Measurements from ENCODE around the gene EFNB3.

Gene EFNB3

DNA sequence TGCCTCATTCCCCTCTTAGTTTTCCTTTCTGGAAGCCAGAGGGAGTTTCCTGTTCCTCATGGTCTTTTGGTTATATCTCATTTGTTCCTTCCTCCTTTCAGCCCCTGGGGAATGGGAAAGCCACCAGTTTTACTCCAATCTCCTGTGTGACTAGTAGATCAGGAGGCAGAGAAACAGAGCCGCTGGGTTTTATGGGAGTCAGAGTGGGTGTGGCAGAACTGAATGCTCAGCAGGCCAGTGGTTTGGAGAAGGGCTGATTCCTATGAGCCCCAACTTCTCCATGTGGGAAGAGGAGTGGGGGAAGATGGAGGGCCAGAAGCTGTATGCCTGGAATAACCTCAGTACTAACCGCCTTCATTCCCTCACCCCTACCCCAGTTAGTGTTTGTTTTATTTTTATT lies 16.6 kb downstream of the EFNB3 start:
- TF ChIP-seq TCF4 (CRISPR knock-in tag; IDR thresholded peaks at IDR 0.05; ENCODE audit: borderline replicate concordance) (no peak), ARNTL (CRISPR knock-in tag; IDR thresholded peaks at IDR 0.05; ENCODE audit: borderline replicate concordance, low read depth) (no peak), ZC3H10 (CRISPR knock-in tag; IDR thresholded peaks at IDR 0.05) (no peak)
- TF ChIP-seq, protein P1, sequence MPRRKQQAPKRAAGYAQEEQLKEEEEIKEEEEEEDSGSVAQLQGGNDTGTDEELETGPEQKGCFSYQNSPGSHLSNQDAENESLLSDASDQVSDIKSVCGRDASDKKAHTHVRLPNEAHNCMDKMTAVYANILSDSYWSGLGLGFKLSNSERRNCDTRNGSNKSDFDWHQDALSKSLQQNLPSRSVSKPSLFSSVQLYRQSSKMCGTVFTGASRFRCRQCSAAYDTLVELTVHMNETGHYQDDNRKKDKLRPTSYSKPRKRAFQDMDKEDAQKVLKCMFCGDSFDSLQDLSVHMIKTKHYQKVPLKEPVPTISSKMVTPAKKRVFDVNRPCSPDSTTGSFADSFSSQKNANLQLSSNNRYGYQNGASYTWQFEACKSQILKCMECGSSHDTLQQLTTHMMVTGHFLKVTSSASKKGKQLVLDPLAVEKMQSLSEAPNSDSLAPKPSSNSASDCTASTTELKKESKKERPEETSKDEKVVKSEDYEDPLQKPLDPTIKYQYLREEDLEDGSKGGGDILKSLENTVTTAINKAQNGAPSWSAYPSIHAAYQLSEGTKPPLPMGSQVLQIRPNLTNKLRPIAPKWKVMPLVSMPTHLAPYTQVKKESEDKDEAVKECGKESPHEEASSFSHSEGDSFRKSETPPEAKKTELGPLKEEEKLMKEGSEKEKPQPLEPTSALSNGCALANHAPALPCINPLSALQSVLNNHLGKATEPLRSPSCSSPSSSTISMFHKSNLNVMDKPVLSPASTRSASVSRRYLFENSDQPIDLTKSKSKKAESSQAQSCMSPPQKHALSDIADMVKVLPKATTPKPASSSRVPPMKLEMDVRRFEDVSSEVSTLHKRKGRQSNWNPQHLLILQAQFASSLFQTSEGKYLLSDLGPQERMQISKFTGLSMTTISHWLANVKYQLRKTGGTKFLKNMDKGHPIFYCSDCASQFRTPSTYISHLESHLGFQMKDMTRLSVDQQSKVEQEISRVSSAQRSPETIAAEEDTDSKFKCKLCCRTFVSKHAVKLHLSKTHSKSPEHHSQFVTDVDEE (CRISPR knock-in tag; IDR thresholded peaks at IDR 0.05) = no peak
- no peak for ATAC-seq

DNA sequence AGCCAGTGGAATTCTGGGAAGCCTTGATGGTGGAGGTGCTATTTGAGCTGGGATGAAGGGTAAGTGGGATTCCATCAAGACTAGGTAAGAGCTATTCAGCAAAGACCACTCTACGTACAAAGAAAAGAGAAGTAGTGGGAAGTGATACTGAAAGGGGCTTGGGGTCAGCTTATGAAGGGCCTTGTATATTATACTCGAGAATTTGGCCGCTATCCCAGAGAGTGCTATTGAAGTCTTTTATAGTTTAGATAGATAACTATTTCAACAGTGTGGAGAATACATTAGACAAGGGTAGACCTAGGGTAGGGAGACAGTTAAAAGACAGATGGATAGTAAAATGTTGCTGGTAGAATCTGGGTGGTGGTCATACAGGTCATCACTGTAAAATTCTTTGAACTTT lies 22.9 kb downstream of the EFNB3 start:
- ATAC-seq = no peak
- TF ChIP-seq ZNF565 (CRISPR knock-in tag; conservative IDR thresholded peaks at IDR 0.05; ENCODE audit: low read depth) = no peak
- no peak for TF ChIP-seq ZFP3 (CRISPR knock-in tag; IDR thresholded peaks at IDR 0.05)
- TF ChIP-seq, protein P2, sequence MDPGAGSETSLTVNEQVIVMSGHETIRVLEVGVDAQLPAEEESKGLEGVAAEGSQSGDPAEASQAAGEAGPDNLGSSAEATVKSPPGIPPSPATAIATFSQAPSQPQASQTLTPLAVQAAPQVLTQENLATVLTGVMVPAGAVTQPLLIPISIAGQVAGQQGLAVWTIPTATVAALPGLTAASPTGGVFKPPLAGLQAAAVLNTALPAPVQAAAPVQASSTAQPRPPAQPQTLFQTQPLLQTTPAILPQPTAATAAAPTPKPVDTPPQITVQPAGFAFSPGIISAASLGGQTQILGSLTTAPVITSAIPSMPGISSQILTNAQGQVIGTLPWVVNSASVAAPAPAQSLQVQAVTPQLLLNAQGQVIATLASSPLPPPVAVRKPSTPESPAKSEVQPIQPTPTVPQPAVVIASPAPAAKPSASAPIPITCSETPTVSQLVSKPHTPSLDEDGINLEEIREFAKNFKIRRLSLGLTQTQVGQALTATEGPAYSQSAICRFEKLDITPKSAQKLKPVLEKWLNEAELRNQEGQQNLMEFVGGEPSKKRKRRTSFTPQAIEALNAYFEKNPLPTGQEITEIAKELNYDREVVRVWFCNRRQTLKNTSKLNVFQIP (CRISPR knock-in tag; IDR thresholded peaks at IDR 0.05; ENCODE audit: borderline replicate concordance, low read depth) = no peak
- TF ChIP-seq ZNF8 (CRISPR knock-in tag; IDR thresholded peaks at IDR 0.05) = no peak
- no peak for TF ChIP-seq ZC3H10 (CRISPR knock-in tag; IDR thresholded peaks at IDR 0.05)
- TF ChIP-seq, protein P1 (CRISPR knock-in tag; IDR thresholded peaks at IDR 0.05) = no peak
- TF ChIP-seq ISL1 (CRISPR knock-in tag; IDR thresholded peaks at IDR 0.05) = no peak

DNA sequence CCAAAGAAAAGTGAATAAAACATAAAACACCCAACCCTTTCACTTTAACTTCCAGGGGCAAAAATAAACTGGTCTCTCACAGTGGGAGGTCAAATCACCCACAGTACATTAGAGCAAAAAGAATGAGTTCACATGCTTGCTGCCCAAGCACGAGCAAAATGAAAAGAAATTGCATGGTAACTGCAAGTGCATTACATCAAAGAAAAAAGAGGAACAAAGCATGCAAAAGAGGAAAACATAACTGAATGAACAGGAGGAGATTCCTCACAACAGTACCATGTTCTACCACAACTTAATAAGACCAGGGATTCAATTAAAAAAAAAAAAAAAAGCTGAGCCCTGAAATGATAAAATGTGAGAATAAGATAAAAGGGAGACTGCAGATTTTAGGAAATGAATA lies 24.8 kb downstream of the EFNB3 start:
- ATAC-seq = no peak

More for the DNA sequence above, 24.8 kb downstream of the EFNB3 start:
- TF ChIP-seq ARNTL (CRISPR knock-in tag; IDR thresholded peaks at IDR 0.05; ENCODE audit: borderline replicate concordance, low read depth) (no peak), ISL1 (CRISPR knock-in tag; IDR thresholded peaks at IDR 0.05) (no peak), OSR1 (CRISPR knock-in tag; IDR thresholded peaks at IDR 0.05) (no peak), ZFP3 (CRISPR knock-in tag; IDR thresholded peaks at IDR 0.05) (no peak), RARB (CRISPR knock-in tag; IDR thresholded peaks at IDR 0.05) (no peak), ZNF70 (CRISPR knock-in tag; IDR thresholded peaks at IDR 0.05) (no peak), ZNF565 (CRISPR knock-in tag; conservative IDR thresholded peaks at IDR 0.05; ENCODE audit: low read depth) (no peak), TCF4 (CRISPR knock-in tag; IDR thresholded peaks at IDR 0.05; ENCODE audit: borderline replicate concordance) (no peak), TOX (CRISPR knock-in tag; IDR thresholded peaks at IDR 0.05; ENCODE audit: borderline replicate concordance) (no peak), SNAI2 (CRISPR knock-in tag; IDR thresholded peaks at IDR 0.05) (no peak), ZC3H10 (CRISPR knock-in tag; IDR thresholded peaks at IDR 0.05) (no peak), ESRRG (CRISPR knock-in tag; IDR thresholded peaks at IDR 0.05) (no peak), CSDC2 (CRISPR knock-in tag; IDR thresholded peaks at IDR 0.05) (no peak), BACH2 (CRISPR knock-in tag; IDR thresholded peaks at IDR 0.05; ENCODE audit: borderline replicate concordance) (no peak)
- TF ChIP-seq, protein P3, sequence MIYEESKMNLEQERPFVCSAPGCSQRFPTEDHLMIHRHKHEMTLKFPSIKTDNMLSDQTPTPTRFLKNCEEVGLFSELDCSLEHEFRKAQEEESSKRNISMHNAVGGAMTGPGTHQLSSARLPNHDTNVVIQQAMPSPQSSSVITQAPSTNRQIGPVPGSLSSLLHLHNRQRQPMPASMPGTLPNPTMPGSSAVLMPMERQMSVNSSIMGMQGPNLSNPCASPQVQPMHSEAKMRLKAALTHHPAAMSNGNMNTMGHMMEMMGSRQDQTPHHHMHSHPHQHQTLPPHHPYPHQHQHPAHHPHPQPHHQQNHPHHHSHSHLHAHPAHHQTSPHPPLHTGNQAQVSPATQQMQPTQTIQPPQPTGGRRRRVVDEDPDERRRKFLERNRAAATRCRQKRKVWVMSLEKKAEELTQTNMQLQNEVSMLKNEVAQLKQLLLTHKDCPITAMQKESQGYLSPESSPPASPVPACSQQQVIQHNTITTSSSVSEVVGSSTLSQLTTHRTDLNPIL (CRISPR knock-in tag; IDR thresholded peaks at IDR 0.05; ENCODE audit: low read depth) = no peak
- TF ChIP-seq, protein P1 (CRISPR knock-in tag; IDR thresholded peaks at IDR 0.05) = no peak
- TF ChIP-seq, protein P4, sequence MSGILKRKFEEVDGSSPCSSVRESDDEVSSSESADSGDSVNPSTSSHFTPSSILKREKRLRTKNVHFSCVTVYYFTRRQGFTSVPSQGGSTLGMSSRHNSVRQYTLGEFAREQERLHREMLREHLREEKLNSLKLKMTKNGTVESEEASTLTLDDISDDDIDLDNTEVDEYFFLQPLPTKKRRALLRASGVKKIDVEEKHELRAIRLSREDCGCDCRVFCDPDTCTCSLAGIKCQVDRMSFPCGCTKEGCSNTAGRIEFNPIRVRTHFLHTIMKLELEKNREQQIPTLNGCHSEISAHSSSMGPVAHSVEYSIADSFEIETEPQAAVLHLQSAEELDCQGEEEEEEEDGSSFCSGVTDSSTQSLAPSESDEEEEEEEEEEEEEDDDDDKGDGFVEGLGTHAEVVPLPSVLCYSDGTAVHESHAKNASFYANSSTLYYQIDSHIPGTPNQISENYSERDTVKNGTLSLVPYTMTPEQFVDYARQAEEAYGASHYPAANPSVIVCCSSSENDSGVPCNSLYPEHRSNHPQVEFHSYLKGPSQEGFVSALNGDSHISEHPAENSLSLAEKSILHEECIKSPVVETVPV (CRISPR knock-in tag; IDR thresholded peaks at IDR 0.05) = no peak
- TF ChIP-seq, protein P2 (CRISPR knock-in tag; IDR thresholded peaks at IDR 0.05; ENCODE audit: borderline replicate concordance, low read depth) = no peak
